IMR-90 (cell line): Measurements from ENCODE around the gene SCIN. TPM values are rescaled to one million over a fixed set of nuclear protein-coding genes. Genes with fewer than 3 reads are reported as not detected.

Experiments
- ATAC-seq: fragments of 200-7000 bp; cut with Tn5 transposase; 2 replicates; pipeline ENCODE4 v1.9.1; 2020; ENCODE audit warnings: low read depth, mild to moderate bottlenecking, moderate library complexity
- BruUV-seq: library from RNA; stranded (reverse); fragments of 400-500 nt; replicated peaks from 2 replicates; lab custom pipeline; 2021; lab: Mats Ljungman, UMichigan
- CTCF ChIA-PET: fragments of 300-600 bp; formaldehyde crosslinking; extraction: SDS; loops from one replicate; lab custom pipeline; 2021; ENCODE audit warnings: antibody characterized with exemption; lab: Yijun Ruan, JAX
- POLR2A ChIA-PET: fragments of 300-600 bp; sonication (Branson Sonifier 250); formaldehyde crosslinking; loops from one replicate; lab custom pipeline; 2022; ENCODE audit warnings: antibody characterized with exemption; ENCODE audit not compliant: unreplicated experiment; lab: Charles Lee
- DNase-seq: peaks from one replicate; pipeline ENCODE4 v3.0.0; 2013
- H2AFZ ChIP-seq: replicated peaks from 2 replicates; pipeline ENCODE3; 2013; ENCODE audit warnings: low read length, mild to moderate bottlenecking; ENCODE audit not compliant: poor library complexity
- H2AK5ac ChIP-seq: 2 replicates; pipeline ENCODE4 v1.6.1; 2013; ENCODE audit warnings: low read depth, low read length, inconsistent platforms
- H2AK9ac ChIP-seq: replicated peaks from 2 replicates; pipeline ENCODE3; 2013; ENCODE audit warnings: mild to moderate bottlenecking, low read depth, low read length, moderate library complexity; ENCODE audit not compliant: poor library complexity
- H2BK120ac ChIP-seq: 2 replicates; pipeline ENCODE4 v1.6.1; 2013; ENCODE audit warnings: low read depth, low read length, inconsistent platforms
- H2BK15ac ChIP-seq: 3 replicates; pipeline ENCODE4 v1.6.1; 2013; ENCODE audit warnings: low read depth, low read length, inconsistent platforms
- H2BK20ac ChIP-seq: 2 replicates; pipeline ENCODE4 v1.6.1; 2013; ENCODE audit warnings: low read depth, mild to moderate bottlenecking, inconsistent platforms, low read length, moderate library complexity
- H2BK5ac ChIP-seq: 2 replicates; pipeline ENCODE4 v1.6.1; 2013; ENCODE audit warnings: mild to moderate bottlenecking, low read depth, low read length, inconsistent platforms; ENCODE audit not compliant: poor library complexity, severe bottlenecking
- H3K14ac ChIP-seq: replicated peaks from 2 replicates; pipeline ENCODE4 v1.6.1; 2013; ENCODE audit warnings: low read depth, low read length, inconsistent platforms
- H3K18ac ChIP-seq: 2 replicates; pipeline ENCODE4 v1.6.1; 2013; ENCODE audit warnings: low read depth, low read length, control low read depth
- H3K23ac ChIP-seq: 2 replicates; pipeline ENCODE4 v1.6.1; 2013; ENCODE audit warnings: low read depth, low read length, inconsistent platforms
- H3K27ac ChIP-seq: 2 replicates; pipeline ENCODE4 v1.5.1; 2013; ENCODE audit warnings: mild to moderate bottlenecking, control low read depth, low read length; ENCODE audit not compliant: insufficient read depth
- H3K27me3 ChIP-seq: 2 replicates; pipeline ENCODE4 v1.6.1; 2013; ENCODE audit warnings: low read length; ENCODE audit not compliant: control insufficient read depth, insufficient read depth
- H3K36me3 ChIP-seq: 2 replicates; pipeline ENCODE4 v1.6.1; 2013; ENCODE audit warnings: low read length, mixed read lengths; ENCODE audit not compliant: control insufficient read depth, insufficient read depth
- H3K4ac ChIP-seq: 2 replicates; pipeline ENCODE4 v1.6.1; 2013; ENCODE audit warnings: low read depth, low read length, inconsistent platforms
- H3K4me1 ChIP-seq: 2 replicates; pipeline ENCODE4 v1.6.1; 2013; ENCODE audit warnings: low read length, mixed read lengths; ENCODE audit not compliant: control insufficient read depth, insufficient read depth
- H3K4me2 ChIP-seq: 2 replicates; pipeline ENCODE4 v1.6.1; 2013; ENCODE audit warnings: low read depth, mild to moderate bottlenecking, control low read depth, low read length, moderate library complexity
- H3K4me3 ChIP-seq: 2 replicates; pipeline ENCODE4 v1.5.1; 2013; ENCODE audit warnings: low read depth, mild to moderate bottlenecking, control low read depth, low read length, moderate library complexity; ENCODE audit not compliant: insufficient read depth
- H3K56ac ChIP-seq: 2 replicates; pipeline ENCODE4 v1.6.1; 2013; ENCODE audit warnings: low read length, inconsistent platforms; ENCODE audit not compliant: insufficient read depth; ENCODE audit errors: extremely low read depth
- H3K79me1 ChIP-seq, 2 experiments: 2 replicates each; pipeline ENCODE4 v1.6.1; 2013; ENCODE audit warnings: low read length in 2 of 2, inconsistent platforms in 1 of 2, low read depth in 1 of 2
- H3K9ac ChIP-seq: 2 replicates; pipeline ENCODE4 v1.6.1; 2013; ENCODE audit warnings: low read depth, low read length, control low read depth
- H3K9me1 ChIP-seq: 2 replicates; pipeline ENCODE4 v1.6.1; 2013; ENCODE audit warnings: low read length, inconsistent platforms; ENCODE audit not compliant: insufficient read depth
- H3K9me3 ChIP-seq: 2 replicates; pipeline ENCODE4 v1.6.1; 2013; ENCODE audit warnings: low read length; ENCODE audit not compliant: control insufficient read depth, insufficient read depth
- H4K20me1 ChIP-seq: 2 replicates; pipeline ENCODE4 v1.6.1; 2013; ENCODE audit warnings: low read length, inconsistent platforms; ENCODE audit not compliant: insufficient read depth
- H4K5ac ChIP-seq: 2 replicates; pipeline ENCODE4 v1.6.1; 2013; ENCODE audit warnings: mild to moderate bottlenecking, low read depth, low read length, control low read depth
- H4K8ac ChIP-seq, 2 experiments: 2 replicates each; pipeline ENCODE4 v1.6.1; 2013; ENCODE audit warnings: low read depth in 2 of 2, low read length in 2 of 2, control low read depth in 1 of 2, inconsistent platforms in 1 of 2
- H4K91ac ChIP-seq: 2 replicates; pipeline ENCODE4 v1.6.1; 2013; ENCODE audit warnings: low read depth, low read length, inconsistent platforms; ENCODE audit not compliant: insufficient read depth
- CEBPB ChIP-seq: IDR thresholded peaks from 2 replicates; pipeline ENCODE4 v1.6.1; 2012; ENCODE audit warnings: low read depth, low read length, improper control_type of control experiment
- CHD1 ChIP-seq: IDR thresholded peaks from 2 replicates; pipeline ENCODE4 v1.6.1; 2012; ENCODE audit warnings: low read depth, low read length, improper control_type of control experiment
- ELK1 ChIP-seq: fragments of 150-350 bp; IDR thresholded peaks from 2 replicates; pipeline ENCODE4 v1.6.1; 2016; ENCODE audit warnings: low read depth, mild to moderate bottlenecking, low read length, moderate library complexity, borderline replicate concordance
- FOS ChIP-seq: fragments of 150-350 bp; IDR thresholded peaks from 2 replicates; pipeline ENCODE4 v1.6.1; 2016; ENCODE audit warnings: low read depth, low read length
- MAFK ChIP-seq: IDR thresholded peaks from 2 replicates; pipeline ENCODE4 v1.6.1; 2012; ENCODE audit warnings: low read depth, low read length, improper control_type of control experiment
- MAZ ChIP-seq: IDR thresholded peaks from 2 replicates; pipeline ENCODE4 v1.6.1; 2012; ENCODE audit warnings: low read depth, mild to moderate bottlenecking, low read length, improper control_type of control experiment, moderate library complexity, borderline replicate concordance
- MXI1 ChIP-seq: IDR thresholded peaks from 2 replicates; pipeline ENCODE4 v1.6.1; 2012; ENCODE audit warnings: low read depth, mild to moderate bottlenecking, low read length, moderate library complexity, borderline replicate concordance
- NFE2L2 ChIP-seq: fragments of 150-350 bp; IDR thresholded peaks from 2 replicates; pipeline ENCODE4 v1.6.1; 2016; ENCODE audit warnings: low read depth, mild to moderate bottlenecking, low read length
- POLR2A ChIP-seq: IDR thresholded peaks from 2 replicates; pipeline ENCODE4 v1.6.1; 2012; ENCODE audit warnings: mild to moderate bottlenecking, low read depth, low read length
- RAD21 ChIP-seq: IDR thresholded peaks from 2 replicates; pipeline ENCODE4 v1.6.1; 2012; ENCODE audit warnings: low read length, improper control_type of control experiment
- RCOR1 ChIP-seq: IDR thresholded peaks from 2 replicates; pipeline ENCODE4 v1.6.1; 2012; ENCODE audit warnings: mild to moderate bottlenecking, low read length, improper control_type of control experiment; ENCODE audit not compliant: insufficient replicate concordance
- RFX5 ChIP-seq: IDR thresholded peaks from 2 replicates; pipeline ENCODE4 v1.8.0; 2012; ENCODE audit warnings: low read depth, mild to moderate bottlenecking, low read length, moderate library complexity
- SMC3 ChIP-seq: fragments of 150-350 bp; IDR thresholded peaks from 2 replicates; pipeline ENCODE4 v1.6.1; 2016; ENCODE audit warnings: low read depth, mild to moderate bottlenecking, antibody characterized with exemption, low read length, moderate library complexity
- USF2 ChIP-seq: fragments of 150-350 bp; IDR thresholded peaks from 2 replicates; pipeline ENCODE4 v1.6.1; 2017; ENCODE audit warnings: mild to moderate bottlenecking, antibody characterized with exemption, low read length, low read depth
- WGBS, 2 experiments: methylation state at CpG; one replicate each; pipeline versions ENCODE4 v1.1.5 to v1.1.7; 2013; ENCODE audit warnings: missing lambda C conversion rate in 2 of 2; ENCODE audit not compliant: insufficient read length in 1 of 2; ENCODE audit errors: extremely low coverage in 2 of 2; 5-methylcytosine and 5-hydroxymethylcytosine counted together
- dilution Hi-C: fragments of 300-500 bp; cut with HindIII; formaldehyde crosslinking; loops from one replicate; pipeline ENCODE4 v1.14.3; 2018; ENCODE audit warnings: low sequenced_read_pairs; ENCODE audit not compliant: unreplicated experiment
- in situ Hi-C: fragments of 300-500 bp; cut with MboI; formaldehyde crosslinking; loops from 3 replicates; pipeline ENCODE4 v1.14.3; 2019; ENCODE audit warnings: low sequenced_read_pairs, inconsistent platforms, mixed read lengths
- intact Hi-C: fragments of 100-400 bp; cut with micrococcal nuclease; formaldehyde crosslinking; loops from 2 replicates; pipeline ENCODE4 v1.10.0; 2022
- polyA plus RNA-seq, 3 experiments: library from polyadenylated mRNA; depleted of rRNA; stranded (reverse); fragments of >200 nt; gene quantifications; 2 replicates each; pipeline ENCODE4 v1.2.3, GENCODE V29; 2012; ENCODE audit warnings: low replicate concordance in 1 of 3
- total RNA-seq: library from RNA; depleted of rRNA; stranded (reverse); fragments of >200 nt; gene quantifications from 2 replicates; pipeline ENCODE4 v1.2.3, GENCODE V29; 2012
- TF ChIP-seq, protein P1 (sequence below): conservative IDR thresholded peaks from 2 replicates; pipeline ENCODE4 v1.5.1; 2012; ENCODE audit warnings: mild to moderate bottlenecking, low read depth, low read length, improper control_type of control experiment

The SCIN gene
- total and polyA plus RNA-seq, 2 of the 4 experiments (the other 2 are of a cell fraction): under 0.01 to 0.05 TPM

DNA sequence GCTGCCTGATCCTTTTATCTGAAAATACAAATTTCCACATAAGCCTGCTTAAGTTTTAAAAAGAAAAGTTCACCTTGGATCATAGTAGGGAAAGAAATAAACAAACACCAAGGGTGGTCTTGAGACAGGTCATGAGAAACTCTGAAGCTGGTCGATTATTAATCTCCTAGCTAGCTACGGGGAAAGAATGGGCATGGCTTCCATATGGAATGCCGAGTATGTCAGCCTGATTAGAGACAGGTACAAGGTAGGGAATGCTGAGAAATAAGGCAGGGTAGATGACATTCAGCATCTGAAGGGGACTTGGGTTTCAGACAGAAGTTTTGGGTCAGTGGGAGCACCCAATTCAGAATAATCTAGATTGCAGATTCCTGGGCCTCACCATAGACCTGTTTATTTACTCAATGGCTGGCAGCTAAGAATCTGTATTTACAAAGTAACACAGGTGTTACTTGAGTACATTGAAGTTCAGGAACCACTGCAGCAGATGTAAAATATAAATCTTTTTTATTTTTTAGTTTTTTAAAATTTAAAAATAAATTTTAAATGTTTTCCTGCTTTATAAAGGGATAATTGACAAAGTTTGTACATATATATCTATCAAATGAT lies 49.0 kb downstream of the SCIN start:
- no peak for DNase-seq
- Histone ChIP-seq H3K36me3 (no peaks in the 10 kb centered on the region), H2AFZ (no peak overlapping the region), H2AK9ac (no peak overlapping the region), H2BK5ac (no peak overlapping the region), H2BK120ac (peak overlapping the region; percentile 37), H3K14ac (no peak overlapping the region), H3K4me3 (no peak overlapping the region), H3K56ac (no peak overlapping the region), H4K91ac (peak overlapping the region; percentile 12; the same call in 1 of the 2 replicates), H2BK15ac (peak overlapping the region; percentile 31; the same call in 1 of the 3 replicates), H2AK5ac (peak overlapping the region; percentile 56; the same call in 1 of the 2 replicates), H3K4me1 (peaks cover 1% of the 10 kb centered on the region; the same call in 1 of the 2 replicates), H3K4ac (peak overlapping the region; percentile 67; the same call in 1 of the 2 replicates), H3K9me1 (no peaks in the 10 kb centered on the region), H2BK20ac (peak overlapping the region; percentile 50), H3K4me2 (no peak overlapping the region), H4K5ac (no peak overlapping the region), H3K18ac (no peak overlapping the region), H3K79me1 (no peaks in the 10 kb centered on the region), H4K20me1 (no peaks in the 10 kb centered on the region), H3K9ac (no peak overlapping the region), H3K9me3 (no peaks in the 10 kb centered on the region), H3K27ac (no peak overlapping the region), H4K8ac (no peak overlapping the region), H3K23ac (no peak overlapping the region), H3K27me3 (no peaks in the 10 kb centered on the region)
- no peak for ATAC-seq
- no TSS peak for BruUV-seq
- intact Hi-C loops: loop anchor here (5.0 kb wide), 1 partner anchor 77 kb away; no protein-coding TSS in a partner anchor
- in situ Hi-C loops: no loop called here
- 24% methylated on average over 3 of the region's 3 CpGs; no CpG with 5 or more reads in 1 of the 2 experiments for WGBS, 2 experiments
- dilution Hi-C loops: no loop called here
- ChIA-PET POLR2A (no interaction called here), CTCF (no interaction called here)
- TF ChIP-seq RCOR1 (no peak), CEBPB (no peak), POLR2A (no peak), MAFK (no peak), FOS (no peak), RAD21 (no peak), NFE2L2 (no peak), SMC3 (no peak), MXI1 (no peak), RFX5 (no peak), USF2 (no peak), MAZ (no peak), ELK1 (no peak), CHD1 (no peak)
- TF ChIP-seq, protein P1, sequence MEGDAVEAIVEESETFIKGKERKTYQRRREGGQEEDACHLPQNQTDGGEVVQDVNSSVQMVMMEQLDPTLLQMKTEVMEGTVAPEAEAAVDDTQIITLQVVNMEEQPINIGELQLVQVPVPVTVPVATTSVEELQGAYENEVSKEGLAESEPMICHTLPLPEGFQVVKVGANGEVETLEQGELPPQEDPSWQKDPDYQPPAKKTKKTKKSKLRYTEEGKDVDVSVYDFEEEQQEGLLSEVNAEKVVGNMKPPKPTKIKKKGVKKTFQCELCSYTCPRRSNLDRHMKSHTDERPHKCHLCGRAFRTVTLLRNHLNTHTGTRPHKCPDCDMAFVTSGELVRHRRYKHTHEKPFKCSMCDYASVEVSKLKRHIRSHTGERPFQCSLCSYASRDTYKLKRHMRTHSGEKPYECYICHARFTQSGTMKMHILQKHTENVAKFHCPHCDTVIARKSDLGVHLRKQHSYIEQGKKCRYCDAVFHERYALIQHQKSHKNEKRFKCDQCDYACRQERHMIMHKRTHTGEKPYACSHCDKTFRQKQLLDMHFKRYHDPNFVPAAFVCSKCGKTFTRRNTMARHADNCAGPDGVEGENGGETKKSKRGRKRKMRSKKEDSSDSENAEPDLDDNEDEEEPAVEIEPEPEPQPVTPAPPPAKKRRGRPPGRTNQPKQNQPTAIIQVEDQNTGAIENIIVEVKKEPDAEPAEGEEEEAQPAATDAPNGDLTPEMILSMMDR: no peak
